ENCODE data around the gene FBXO34.
"Not testable (repeated sequence)": the region's sequence is repeated elsewhere in the genome, so short reads cannot be mapped to it uniquely, and the experiment has no call there.

The FBXO34 gene

DNA sequence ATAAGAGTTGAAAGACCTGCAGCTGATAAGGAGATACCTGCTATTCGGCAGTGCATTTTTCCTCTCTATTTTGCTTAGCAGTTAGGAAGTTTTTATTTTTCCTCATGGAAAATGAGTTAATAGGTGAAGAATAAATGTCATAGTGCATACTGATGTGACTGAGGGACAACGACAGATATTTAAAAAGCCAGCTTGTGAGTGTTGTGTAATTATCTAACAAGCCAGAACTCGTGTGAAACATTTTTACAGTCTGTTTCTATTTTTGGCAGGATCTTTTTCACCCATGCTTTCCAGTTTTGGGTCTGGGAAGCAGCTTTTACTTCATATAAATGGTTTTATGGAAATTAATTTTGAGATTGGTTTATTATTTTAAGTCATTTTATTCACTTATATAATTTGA lies 2.9 kb downstream of the FBXO34 start:
- no peak for DNase-seq

DNA sequence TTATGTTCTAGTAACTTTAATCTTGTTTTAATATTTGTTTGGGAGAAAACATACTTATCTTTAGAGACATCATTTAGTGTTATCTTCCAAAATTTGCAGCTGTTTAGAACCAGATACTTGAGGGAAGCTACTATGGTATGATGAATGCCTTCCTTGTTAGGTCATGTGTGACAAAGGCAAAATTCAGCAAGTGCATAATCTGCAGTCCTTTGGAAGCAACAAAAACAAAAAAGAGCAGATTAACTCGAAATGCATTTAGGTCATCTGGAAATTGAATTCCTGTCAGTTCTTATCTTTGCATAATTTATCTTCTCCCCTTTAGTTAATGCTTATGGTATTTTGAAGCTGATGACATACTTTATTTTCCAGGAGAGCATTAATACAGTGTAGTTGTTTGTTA lies 3.5 kb downstream of the FBXO34 start:
- no peak for DNase-seq

DNA sequence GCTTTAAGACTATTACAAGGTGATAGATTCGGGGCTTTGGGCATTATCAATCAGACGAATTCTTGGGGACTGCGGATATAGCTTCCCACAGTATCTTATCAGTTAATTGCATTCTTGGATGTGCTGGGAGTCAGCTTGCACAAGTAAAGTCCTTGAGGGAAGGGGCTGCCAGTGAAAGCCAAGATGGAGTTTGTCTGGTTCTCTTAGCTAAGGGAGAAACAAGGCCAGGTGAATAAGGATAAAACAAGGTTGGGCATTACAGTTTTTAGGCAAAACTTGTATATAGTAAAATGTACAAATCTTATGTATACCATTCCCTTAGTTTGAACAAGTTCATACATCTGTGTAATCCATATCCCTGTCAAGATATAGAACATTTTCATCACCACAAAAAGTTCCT lies 5.5 kb downstream of the FBXO34 start:
- no peak for DNase-seq

DNA sequence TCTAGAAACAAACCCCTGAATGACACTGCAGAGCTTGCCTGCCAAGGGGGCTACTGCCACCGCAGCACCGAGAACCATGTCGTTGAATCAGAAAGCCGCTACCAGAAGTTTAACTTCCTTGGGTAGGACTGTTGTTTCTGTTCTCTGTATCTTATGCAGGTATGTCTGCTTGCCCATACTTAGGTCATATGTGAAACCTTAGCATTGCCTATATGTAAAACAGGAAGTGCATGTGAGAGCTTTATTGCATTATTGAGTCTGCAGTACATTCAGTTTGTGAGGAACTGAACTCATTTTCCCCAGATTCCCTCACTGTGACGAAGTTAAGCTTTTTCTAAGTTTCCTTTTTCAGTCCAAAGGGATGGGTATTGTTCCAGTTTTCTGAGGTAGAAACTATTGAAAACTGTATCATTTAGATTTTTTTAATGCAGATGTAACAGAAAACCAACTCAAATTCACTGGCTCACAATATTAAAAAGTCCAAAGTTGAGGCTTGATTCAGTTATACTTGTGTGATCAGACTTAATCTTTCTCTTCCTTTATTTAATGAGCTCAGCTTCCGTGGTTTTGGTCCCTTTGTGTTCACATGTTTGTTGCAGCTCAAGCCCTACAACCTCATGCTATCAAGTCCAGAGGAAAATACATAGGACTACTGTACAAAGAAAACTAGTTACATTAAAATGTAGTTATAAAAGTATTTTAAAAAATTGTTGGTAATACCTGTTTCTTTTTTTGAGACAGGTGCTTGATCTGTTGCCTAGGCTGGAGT lies 6.9 kb downstream of the FBXO34 start:
- no peak for DNase-seq

DNA sequence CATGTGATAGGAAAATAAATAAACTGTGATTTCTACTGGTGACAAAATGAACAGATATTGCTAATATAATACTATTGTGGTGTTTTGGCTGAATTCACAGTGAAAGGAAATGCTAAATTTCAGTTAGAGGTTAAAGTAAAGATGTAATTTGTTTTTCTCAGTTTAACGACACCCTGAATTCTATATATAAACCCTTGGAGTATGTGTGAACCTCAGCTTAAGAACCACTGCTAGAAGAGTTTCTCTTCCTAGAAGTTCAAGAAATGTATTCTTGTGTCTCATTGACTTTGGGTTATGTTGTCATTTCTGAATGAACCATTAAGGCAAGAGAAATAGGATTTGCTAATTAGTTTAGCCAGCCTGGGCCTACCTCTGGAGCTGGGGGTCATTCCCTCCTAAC lies 8.2 kb downstream of the FBXO34 start:
- DNase-seq = no peak

DNA sequence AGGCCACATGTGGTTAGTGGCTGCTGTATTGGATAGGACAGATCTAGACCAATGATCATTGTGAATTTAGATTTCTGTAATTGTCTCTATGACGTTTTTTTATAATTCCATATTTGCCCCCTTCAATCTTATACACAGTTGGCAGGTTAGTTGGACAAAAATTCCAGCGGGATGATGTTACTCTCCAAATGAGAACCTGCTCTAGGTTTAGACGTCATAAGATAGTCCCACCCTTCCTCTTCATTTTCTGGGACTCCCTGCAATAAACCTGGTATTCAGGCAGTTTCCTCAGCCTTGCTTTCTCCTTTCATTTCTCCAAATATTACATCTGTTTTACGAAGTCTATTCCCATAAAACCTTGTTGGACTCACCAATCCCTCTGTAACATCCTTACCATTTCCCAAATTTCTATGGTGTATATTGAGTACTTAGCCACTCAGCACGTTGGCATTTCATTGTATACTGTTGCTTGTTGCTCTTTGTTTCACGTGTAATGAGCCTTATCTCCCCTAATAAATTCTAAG lies 10.2 kb downstream of the FBXO34 start:
- no peak for DNase-seq

DNA sequence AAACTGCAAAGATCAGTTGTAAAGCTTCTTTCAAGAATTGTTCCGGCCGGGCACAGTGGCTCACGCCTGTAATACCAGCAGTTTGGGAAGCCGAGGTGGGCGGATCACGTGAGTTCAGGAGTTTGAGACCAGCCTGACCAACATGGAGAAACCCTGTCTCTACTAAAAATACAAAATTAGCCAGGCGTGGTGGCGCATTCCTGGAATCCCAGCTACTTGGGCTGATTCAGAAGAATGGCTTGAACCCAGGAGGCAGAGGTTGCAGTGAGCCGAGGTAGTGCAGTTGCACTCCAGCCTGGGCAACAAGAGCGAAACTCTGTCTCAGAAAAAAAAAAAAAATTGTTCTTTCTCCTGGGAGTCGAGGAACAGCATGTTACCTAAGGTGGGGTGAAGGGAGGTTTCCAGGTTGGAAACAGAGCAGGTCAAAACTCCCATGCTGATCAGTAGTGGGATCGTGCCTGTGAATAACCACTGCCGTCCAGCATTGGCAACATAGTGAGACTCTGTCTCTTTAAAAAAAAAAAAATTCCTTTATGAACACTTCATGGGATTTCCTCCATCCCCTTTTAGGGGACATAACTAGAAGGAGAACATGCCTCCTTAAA lies 13.9 kb downstream of the FBXO34 start:
- no peak for DNase-seq

DNA sequence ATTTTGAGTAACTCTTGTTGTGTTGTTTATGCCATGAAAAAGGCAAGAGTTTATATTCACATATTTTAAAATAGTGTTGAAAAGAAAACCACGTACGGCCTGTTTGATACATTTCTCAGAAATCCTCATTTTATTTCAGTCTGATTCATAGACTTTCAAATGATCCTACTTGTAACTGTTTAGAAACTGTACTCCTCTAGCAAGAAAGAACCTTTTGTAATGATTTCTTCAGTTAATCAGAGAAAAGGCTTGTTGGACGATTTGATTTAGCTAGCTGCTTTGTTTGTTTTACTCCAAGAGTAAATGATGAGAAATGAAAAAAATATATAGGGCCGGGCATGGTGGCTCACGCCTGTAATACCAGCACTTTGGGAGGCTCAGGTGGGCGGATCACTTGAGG lies 17.2 kb downstream of the FBXO34 start:
- no peak for DNase-seq

DNA sequence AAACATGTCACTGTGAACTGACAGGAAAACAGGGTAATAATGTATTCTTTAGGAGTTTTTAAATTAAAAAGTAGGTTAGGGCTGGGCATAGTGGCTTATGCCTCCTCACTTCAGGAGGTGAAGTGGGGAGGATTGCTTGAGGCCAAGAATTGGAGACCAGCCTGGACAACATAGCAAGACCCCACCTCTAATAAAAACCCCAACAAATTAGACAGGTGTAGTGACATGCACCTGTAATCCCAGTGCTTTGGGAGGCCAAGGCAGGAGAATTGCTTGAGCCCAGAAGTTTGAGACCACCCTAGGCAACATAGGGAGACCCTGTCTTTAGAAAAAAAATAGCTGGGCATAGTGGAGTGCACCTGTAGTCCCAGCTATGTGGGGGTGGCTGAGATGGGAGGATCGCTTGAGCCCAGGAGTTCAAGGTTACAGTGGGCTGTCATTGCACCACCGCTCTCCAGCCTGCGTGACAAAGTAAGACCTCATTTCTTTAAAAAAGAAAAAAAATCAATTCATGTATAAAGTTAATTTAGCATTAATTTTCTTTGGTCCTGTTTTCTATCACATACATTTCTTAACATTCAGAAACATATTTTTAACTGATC lies 20.4 kb downstream of the FBXO34 start:
- no peak for DNase-seq

DNA sequence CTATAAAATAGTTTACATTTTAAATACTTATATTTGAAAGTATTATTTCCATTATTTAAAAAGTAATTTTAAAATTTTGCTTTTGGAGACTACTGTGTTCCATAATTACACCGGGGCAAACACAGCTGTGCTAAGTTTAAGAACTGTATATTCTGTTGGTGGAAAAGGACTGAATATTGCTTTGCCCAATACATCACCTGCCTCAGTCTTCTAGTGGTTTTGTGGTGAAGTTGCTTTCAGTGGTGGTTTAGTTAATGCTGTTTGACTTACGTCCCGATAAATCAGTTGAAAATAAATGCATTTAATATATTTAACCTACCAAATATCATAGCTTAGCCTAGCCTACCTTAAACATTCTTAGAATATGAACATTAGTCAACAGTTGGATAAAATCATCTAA lies 23.4 kb downstream of the FBXO34 start:
- no peak for DNase-seq

DNA sequence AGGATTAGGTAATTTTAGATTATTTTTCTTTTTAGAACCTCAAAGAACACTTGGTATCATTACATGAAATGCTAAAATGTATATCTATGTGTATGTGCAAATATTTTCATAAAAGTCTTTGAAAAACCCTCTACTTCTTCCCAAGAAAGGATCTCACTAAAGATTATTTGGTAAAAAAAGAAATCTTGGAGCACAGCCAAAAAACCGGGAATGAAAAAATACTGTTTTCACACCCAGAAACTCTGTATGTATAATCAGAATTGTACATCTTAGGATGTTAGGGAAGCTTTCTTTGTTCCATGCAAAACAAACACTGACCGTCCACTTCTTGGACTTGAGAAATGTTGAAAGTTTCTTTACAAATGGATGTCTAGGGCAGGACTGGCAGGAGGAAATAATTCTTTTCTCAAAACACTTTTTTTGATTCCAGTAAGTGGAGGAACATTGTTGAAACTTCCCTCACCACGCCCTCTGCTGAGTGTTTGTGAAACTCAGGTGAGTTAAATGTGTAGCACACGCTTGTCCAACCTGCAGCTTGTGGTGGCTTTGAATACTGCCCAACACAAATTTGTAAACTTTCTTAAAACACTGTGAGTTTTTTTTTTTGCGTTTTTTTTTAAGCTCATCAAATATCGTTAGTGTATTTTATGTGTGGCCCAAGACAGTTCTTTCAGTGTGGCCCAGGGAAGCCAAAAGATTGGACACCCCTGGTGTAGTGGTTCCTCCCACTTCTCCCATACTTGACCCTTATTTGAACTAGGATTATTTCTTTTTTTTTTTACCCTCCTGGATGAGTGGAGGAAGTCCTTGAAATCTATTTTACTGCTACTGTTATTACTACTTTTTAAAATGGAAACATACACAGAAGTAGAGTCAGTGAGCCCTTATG lies 26.6 kb downstream of the FBXO34 start:
- no peak for DNase-seq

DNA sequence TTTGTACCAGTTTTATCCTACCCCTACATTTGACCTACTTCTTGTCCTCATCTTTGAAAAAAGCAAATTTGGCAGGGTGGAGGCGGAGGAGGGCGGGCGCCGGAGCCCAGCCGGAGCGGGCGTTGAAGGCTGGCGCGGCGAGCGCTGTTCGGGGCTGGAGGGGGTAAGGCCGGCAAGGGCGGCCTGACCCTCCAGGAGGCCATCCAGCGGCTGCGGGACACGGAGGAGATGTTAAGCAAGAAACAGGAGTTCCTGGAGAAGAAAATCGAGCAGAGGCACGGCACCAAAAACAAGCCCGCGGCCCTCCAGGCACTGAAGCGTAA lies 27.2 kb downstream of the FBXO34 start:
- no peak for DNase-seq

DNA sequence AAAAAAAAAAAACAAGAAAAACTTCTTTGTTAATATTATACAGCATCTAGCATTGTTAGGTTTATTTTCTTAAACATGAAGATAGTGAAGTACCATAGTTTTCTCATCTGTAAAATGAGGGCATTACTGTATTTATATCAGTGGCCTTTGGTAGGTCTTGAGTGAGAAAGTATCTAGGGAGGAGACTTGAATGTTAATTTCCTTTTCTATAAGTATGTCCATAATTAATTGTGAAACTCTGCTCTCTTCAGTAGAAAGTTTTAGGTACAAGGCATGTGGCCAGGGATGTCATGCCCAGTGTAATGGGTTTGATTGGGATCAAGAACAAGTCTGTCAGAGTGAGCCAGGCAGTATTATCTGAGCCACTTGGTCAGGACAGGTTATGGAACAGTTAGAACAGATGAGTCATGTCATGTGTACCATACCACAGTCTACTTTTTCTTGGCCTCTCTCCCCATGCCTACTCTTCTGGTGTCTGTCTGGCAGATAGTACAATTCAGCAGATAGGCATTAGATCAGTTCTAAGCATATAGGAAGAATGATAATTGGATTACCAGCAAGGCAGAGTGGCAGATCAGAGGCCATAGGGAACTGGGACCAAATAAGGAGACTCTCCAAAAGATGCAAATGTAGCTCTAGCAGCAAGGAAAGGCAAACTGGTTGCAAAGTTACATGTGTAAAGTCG lies 30.4 kb downstream of the FBXO34 start:
- no peak for DNase-seq

DNA sequence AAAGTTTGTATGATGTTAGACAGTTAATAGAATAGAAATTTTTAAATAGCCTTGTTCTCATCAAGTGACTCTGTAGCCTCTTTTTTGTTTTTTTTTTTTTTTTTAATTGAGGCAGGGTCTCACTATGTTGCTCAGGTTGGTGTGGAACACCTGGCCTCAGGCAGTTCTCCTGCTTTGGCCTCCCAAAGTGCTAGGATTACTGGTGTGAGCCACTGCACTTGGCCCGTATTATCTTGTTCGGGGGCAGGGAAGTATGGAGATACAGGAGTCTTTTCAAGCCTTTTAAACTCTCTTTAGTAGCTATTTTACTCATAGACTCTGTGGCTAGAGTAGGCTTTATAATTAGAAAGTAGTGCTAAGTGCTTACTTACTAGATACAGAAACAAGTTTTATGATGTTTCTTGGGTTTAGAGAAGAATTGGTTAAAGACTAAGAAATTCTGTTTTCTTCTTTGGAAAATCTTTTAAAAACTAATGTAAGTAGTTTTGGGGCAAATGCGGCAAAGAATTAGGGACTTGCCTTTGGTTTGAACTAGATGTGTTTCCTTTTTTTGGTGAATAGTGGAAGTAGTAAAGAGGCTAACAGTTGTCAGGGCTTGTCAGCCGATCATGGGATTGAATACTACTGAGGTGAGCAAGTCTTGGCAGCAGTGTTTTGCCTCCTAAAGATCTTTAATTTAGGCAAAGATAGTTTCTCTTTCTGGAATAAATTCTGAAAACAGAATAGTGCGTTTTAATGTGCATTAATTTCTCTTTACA lies 31.3 kb downstream of the FBXO34 start:
- no peak for DNase-seq

DNA sequence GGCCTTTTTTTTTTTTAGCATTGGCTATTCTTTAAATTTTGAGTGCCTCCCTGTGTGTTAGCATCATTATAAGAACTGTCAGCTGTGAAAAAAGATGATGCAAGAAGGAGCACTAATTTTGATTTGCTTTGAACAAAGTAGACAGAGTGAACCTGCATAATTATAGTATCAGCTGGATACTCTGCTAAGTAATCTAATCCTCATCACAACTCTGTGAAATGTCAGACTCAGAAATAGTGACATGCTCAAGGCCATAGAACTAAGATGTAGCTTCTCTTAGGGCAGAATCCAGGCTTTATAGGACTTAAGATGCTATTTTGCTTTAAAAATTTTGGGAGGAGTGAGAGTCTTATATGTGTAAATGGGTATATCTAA lies 31.9 kb downstream of the FBXO34 start:
- no peak for DNase-seq

DNA sequence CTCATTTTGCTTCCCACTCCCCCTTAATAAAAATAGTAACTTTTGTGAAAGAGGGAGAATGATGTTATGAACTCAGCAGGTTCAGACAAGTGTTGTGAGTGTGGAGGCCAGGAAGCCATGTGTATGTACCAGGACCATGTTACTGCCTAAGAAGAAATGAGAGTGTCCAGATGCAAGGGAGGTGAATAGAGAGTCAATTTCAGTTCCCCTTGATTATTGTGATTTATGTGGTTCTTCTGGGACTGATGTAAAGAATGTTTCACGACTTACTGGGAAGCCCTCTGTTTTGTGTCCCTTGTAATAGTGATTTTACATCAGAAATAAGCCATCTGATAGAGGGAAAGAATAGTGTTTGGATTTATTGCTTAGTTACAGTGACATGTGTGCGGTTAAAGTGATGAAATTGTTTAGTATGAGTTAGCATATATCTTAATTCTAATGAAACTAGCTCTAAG lies 32.5 kb downstream of the FBXO34 start:
- no peak for DNase-seq

DNA sequence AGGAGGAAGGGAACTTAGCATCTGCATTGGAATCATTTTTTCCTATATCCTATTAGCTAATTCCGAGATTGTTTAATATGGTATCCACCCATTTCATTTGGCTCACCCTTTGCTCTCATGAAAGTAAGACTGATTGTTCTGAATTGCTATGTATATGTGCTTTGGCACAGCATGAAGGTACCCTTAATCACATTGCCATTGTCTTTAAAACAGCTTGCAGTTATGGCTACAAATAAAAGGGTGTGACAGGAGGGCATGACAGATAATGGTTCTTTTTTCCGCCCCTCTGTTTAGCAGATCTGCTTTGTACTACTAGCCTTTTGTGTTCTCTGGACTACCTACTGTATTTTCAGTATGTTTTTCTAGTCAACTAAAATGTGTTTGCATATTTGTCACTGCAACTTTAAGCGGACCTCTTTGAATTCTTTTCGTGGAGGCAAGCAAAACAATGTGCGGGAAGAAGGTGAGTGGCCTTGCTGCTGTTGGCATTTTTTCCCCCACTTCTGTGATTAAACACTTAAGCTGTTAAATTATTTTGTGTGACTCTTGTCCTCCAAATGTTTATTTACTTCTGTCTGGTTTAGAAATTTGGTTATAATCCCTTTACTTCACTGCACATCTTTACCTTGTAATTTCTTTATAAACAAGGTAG lies 35.8 kb downstream of the FBXO34 start:
- DNase-seq = no peak

DNA sequence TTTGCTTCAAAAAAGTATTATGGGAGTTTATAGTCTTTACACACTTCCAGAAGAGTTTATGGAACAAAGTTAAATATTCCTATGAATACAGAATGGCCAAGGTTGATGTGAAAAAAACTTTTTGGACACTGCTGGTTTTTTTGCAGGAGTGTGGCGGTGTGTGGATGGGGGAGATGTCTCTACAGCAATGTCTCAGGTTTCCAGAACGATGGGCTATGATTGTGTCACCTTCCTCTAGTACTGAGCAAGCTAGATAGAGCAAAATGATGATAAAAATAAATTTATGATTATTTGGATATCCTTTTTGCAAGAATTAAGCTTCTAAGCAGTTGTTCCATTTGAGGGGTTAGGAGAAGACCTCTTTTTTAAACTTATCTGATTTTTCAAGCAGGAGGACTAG lies 37.9 kb downstream of the FBXO34 start:
- DNase-seq = no peak

DNA sequence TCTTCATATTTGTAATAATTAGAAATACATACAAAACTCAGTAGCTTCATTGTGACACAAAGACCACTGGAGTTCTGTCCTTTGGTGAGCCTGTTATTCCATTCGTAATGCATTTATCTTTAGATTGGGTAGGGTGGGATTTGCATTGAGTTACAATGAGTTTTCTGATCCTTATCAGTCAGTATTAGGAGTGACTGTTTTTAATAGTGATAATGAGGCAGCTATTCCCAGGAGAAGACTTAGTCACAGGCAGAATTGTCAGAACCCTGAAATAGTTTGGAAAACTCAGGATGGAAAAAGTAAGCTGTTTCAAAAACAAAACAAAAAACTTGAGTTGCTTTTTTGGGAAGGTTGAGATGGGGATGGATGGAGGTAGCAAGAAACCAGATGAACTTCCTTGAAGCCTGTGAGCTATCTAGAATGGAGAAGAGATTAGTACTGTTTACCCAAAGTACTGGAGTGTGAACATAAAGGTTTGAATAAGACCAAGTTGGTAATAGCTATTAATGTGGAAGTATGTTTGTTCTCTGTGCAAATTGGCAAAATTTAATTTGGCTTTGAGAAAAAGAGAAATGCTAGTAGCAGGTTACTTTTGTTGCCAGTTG lies 38.6 kb downstream of the FBXO34 start:
- no peak for DNase-seq

DNA sequence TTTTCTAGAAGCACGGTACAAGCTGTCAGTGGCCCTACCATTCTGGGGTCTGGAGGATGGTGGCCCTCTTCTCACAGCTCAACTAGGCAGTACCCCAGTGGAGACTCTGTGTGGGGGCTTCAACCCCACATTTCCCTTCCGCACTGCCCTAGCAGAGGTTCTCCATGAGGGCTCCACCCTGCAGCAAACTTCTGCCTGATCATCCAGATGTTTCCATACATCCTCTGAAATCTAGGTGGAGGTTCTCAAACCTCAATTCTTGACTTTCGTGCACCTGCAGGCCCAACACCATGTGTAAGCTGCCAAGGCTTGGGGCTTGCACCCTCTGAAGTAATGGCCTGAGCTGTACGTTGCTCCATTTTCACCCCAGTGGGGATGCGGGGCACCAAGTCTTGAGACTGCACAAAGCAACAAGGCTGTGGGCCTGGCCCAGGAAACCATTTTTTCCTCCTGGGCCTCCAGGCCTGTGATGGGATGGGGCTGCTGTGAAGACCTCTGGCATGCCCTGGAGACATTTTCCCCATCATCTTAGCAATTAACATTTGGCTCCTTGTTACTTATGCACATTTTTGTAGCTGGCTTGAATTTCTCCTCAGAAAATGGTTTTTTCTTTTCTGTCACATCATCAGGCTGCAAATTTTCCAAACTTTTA lies 41.3 kb downstream of the FBXO34 start:
- not testable (repeated sequence) for DNase-seq
